Upper lobe of left lung (tissue), 4 donors: ENCODE results near the gene ZNF554.

Source experiments
- CTCF ChIP-seq, 6 experiments: fragments of 450-650 bp in 4 of 6; fragments of 200-600 bp in 2 of 6; sonication (generic) in 2 of 6; IDR thresholded peaks; one replicate each; pipeline ENCODE4 v1.5.1; 2016 to 2019; ENCODE audit warnings: antibody characterized with exemption in 6 of 6
- POLR2AphosphoS5 ChIP-seq, 2 donors: sonication (generic); formaldehyde crosslinking; IDR thresholded peaks; one replicate each; pipeline ENCODE4 v1.5.1; 2017; ENCODE audit warnings: antibody characterized with exemption in 2 of 2

- TF ChIP-seq CTCF (IDR thresholded peaks at IDR 0.05) (no peak), POLR2AphosphoS5 (IDR thresholded peaks at IDR 0.05) (no peak)
These were observed 21.4 kb upstream of the ZNF554 start for GRCh38 chr19:2798158-2798685.
